NCI-H460 (cell line): ENCODE results near the gene ELAVL1. TPM values are rescaled to one million over a fixed set of nuclear protein-coding genes. Genes with fewer than 3 reads are reported as not detected.
"Not testable (repeated sequence)": the region's sequence is repeated elsewhere in the genome, so short reads cannot be mapped to it uniquely, and the experiment has no call there.

ENCODE experiments used
- DNase-seq: peaks from one replicate; pipeline ENCODE4 v3.0.0-alpha.2; 2016; ENCODE audit warnings: low read depth; ENCODE audit errors: extremely low read depth
- polyA plus RNA-seq: library from polyadenylated mRNA; depleted of rRNA; stranded (reverse); fragments of >200 nt; gene quantifications from 2 replicates; pipeline ENCODE4 v1.2.3, GENCODE V29; 2014; cell fraction: nucleus; rRNA removed
- total RNA-seq: library from RNA; depleted of rRNA; stranded (reverse); fragments of >200 nt; shearing (Covaris generic); gene quantifications from 2 replicates; pipeline ENCODE4 v1.2.3, GENCODE V29; 2014; rRNA removed

ELAVL1 gene
- 24.9 and 29.3 TPM in 2 replicates for total RNA-seq
- 30.0 and 31.7 TPM in 2 replicates for polyA plus RNA-seq

DNA sequence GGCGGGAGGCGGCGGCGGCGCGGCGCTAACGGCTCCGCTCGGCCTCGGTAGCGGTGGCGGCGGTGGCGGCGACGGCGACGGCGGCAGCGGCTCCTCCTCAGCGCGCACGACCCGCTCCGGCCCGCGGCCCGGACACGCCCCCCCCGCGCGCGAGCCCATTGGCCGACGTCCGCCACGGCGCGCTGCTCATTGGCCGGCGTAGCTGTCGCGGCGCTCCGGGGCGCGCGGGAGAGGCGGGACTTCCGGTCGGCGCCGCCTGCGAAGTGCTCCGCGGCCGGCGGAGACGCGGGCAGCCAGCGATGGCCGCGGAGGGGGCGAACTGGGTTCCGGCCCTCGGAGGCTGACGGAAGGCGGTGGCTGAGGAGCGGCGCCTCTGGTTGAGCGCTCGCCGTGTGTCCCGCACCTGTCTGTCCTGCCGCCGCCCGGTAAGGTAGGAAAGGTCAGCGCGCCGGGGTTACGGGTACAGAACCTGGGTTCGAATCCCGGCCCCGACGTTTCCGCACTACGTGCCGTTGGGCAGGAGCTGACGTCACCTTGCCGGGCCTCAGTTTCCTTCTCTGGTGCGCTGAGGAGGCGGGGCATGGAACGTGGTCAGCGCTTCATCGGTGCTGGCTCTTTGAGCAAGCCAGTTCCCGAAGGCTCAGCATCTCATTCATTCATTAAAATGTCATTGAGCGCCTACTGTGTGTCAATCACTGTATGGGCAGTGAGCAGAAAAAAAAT, at the start of gene ELAVL1:
Gene ELAVL1, minus strand, starts transcription at position 108 of the 723 bp plus-strand sequence. CDS start 13,826 bp downstream, outside the sequence.
- DNase-seq: peak; percentile 79

DNA sequence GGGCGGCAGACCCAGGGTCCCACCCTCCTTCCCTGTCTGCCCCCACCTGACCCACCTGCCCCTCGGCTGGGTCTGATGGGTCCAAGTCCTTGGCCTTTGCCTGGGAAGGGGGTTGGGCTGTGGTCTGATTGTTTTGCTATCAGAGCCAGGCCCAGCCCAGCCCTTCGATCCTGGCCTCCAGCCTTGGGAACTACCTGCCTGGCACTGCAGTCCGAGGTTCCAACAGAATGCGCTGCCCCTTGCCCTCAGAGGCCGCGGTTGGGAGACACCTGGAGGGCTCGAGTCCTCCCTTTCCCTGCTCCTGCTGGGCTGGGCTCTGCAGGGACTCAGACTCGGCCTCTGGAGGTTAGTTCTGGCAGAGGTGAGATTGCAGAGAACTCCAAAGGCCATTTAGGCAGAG, 48.7 kb upstream of the ELAVL1 start:
- DNase-seq: no peak

DNA sequence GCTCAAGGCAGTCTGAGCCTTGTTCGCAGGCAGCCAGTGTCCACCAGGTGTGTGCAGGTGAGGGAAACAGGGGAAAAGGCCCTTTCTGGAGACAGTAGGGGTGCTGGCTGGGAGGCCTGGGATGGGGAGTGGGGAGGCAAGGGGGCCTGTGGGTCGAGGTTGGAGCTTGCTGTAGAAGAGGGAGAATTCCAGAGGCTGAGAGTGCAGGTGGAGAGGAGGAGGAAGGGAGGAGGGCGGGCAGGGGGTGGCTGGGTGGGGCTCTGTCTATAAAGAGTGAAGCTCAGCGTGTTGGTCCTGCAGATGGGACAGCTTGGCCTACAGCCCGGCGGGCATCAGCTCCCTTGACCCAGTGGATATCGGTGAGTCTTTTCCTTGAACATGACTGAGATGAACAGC, 47.0 kb upstream of the ELAVL1 start, which contains the start of gene CCL25:
Gene CCL25, plus strand, starts transcription at position 297 of the 396 bp plus-strand sequence. CDS start 290 bp downstream, outside the sequence.
- no peak for DNase-seq

DNA sequence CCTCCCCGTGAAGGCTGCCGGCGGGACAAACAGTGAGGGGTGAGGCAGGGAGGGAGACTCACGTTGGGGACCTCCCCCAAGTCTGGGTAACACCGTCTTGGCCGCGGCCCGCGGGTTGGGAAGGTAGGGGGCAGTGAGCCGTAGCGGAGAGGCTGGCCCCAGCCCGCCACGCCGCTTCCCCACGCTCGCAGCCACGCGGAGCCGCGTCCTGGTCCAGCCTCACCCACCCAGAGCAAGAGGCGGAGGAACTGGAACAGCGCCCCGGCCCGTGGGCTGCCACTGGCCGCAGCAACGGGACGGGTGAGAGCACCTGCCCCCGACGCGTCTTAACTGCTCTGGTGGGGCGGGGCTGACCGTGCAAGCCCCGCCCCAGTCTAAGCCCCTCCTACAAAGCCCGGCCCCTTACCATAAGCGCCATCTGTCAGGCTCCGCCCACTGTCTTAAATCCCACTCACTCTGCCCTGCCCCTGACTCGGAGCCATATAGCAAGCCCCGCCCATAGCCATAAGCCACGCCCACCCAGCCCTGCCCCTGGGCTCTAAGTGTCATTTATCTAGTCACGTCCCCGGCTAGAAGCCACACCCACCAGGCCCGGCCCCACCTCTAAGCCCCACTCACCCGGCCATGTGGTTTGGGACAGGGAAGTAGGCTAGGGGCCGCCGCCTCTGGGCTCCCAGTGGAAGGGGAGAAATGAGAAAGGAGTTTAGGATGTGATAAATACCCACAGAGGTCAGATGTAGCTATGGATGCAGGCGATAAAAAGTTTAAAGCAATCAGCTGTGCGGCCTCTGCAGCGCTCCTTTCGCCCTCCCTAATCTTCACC, 45.0 kb upstream of the ELAVL1 start:
- peak; percentile 81 for DNase-seq

DNA sequence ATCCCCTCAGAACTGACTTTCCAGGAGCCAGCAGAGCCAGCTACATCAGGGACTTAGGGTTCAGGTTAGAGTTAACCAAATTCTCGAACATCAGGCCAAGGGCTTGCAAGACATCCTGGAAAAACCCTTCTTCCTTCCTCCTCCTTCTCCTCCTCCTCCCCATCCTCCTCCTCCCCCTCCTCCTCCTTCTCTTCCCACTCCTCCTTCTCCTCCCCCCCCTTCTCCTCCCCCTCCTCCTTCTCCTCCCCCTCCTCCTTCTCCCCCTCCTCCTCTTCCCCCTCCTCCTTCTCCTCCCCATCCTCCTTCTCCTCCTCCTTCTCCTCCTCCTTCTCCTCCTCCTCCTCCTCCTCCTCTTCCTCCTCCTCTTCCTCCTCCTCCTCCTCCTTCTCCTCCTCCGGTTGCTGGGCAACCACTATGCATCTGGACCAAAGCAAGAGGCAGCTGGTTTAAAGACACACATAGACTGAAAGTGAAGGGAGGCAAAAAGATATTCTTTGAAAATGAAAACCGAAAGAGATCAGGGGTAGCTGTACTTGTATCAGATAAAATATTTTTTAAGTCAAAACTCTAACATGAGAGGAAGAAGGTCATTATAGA, 41.2 kb upstream of the ELAVL1 start:
- no peak for DNase-seq

DNA sequence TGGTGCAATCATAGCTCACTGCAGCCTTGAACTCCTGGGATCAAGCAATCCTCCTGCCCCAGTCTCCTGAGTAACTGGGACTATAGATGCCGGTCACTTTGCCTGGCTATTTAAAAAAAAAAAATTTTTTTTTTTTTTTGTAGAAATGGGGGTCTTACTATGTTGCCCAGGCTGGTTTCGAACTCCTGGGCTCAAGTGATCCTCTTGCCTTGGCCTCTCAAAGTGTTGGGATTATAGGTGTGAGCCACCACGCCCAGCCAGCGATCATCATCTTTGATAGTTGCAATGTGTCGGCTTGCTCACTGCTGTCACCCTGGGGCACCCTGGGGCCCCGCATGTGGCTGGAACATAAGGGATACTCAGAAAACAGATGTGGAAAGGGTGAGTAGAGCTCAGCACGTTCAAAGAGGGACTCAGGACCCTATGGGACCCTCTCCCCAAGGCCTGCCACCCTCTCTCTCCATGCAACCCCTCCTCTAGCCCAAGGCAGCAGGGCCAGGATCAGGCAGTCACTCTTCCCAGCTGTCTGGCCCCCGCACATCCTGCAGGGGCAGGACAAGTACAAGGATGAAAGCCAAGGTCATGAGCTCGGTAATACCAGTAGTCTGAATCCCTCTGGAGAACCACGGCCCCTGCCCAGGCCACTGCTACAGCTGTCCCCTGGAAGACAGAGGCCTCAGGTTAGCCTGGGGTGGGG, 40.6 kb upstream of the ELAVL1 start:
- DNase-seq: no peak

DNA sequence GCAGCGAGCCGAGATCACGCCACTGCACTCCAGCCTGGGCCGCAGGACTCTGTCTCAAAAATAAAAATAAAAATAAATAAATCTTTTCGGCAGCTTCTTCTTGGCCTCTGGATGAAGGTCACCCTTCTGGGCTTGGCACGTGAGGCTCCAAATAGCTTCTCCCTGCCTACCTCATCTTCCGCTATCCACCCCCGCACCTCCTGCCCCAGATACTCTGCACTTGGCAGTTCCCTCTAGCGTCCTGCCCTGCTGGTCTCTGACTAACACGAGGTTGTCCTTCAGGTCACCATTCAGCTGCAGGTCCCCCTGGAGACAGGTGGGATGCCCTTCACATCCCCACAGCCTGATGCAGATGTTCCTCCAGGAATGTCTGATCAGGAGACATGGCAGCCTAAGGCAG, 38.6 kb upstream of the ELAVL1 start:
- DNase-seq: no peak

DNA sequence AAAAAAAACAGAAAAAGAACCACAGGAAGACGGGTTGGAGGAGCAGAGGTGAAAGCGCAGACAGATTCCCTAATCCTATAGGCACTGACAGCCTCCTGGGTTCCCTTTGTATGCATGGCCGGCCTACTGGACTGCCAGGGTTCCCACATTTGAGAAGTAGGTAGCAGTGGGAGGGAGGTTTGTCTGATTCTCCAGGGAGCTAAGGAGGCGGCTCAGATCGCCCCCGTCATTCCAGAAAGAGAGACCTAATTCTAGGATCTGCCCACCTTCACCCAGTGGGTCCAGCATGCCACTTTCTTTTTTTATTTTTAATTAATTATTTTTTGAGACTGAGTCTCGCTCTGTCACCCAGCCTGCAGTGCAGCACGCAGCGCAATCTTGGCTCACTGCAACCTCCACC, 37.5 kb upstream of the ELAVL1 start:
- no peak for DNase-seq

DNA sequence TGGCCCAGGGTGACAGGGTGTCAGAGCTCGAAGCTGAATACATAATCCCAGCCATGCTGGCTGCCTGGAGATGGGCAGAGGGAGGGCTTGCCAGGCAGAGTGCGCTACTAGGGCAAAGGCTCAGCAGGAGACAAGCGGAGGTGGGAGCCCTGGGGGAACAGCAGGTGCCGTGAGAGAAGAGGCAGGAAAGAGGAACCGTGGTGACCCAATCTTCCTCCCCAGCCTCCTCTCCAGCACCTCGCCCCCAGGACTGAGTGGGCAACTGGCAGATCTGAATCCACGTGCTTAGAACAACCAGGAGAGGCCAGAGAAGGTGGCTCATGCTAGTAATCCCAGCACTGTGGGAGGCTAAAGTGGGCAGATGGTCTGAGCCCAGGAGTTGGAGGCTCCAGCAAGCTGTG, 36.1 kb upstream of the ELAVL1 start:
- no peak for DNase-seq

DNA sequence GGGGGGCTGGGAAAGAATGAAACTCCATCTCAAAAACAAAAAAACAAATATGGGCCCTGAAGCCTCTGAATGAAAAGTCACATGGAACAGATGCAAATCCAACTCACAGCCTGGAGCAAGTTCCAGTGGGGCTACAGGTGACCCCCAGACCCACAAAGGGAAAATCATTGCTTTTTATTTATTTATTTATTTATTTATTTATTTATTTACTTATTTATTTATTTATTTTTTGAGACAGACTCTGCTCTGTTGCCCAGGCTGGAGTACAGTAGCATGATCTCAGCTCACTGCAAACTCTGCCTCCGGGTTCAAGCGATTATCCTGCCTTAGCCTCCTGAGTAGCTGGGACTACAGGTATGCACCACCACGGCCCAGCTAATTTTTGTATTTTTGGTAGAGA, 33.8 kb upstream of the ELAVL1 start:
- no peak for DNase-seq

DNA sequence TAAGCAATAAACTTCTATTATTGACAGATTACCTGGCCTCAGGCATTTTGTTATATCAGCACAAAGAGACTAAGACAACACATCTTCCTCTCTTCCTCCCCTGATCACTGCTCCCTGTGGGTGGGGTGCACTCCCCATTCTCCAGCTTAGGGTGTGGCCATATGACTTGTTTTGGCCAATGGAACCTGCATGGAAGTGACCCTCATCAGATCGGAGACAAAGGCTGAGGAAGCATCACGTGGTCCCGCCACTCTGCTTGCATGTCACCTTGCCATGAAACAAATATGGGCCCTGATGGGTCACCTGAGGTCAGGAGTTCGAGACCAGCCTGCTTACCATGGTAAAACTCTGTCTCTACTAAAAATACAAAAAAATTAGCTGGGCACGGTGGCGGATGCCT, 33.4 kb upstream of the ELAVL1 start:
- no peak for DNase-seq

DNA sequence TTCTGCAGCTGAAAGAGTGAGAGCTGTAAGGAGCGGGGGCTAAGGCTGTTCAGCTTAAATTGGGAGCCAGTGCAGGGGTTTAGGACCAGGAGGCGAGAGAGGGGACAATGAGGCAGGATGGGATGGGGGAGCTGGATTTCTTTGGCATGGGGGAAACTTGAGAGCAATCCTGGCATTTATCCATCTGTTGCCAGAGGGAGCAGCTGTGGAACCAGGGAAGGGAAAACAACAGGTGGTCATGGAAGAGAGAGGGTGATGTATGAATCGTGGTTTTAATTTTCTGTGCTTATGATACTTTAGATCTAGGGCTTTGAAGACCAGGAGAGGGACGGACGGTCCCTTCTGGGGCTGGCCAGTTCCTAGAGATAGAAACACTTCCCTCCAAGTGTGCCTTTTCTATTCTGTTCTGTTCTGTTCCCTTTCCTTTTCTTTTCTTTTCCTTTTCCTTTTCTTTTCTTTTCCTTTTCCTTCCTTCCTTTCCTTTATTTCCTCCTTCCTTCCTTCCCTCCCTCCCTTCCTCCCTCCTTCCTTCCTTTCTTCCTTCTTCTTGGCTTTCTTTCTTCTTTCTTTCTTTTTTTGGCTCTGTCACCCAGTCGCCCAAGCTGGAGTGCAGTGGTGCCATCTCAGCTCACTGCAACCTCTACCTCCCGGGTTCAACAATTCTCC, 31.1 kb upstream of the ELAVL1 start:
- no peak for DNase-seq

DNA sequence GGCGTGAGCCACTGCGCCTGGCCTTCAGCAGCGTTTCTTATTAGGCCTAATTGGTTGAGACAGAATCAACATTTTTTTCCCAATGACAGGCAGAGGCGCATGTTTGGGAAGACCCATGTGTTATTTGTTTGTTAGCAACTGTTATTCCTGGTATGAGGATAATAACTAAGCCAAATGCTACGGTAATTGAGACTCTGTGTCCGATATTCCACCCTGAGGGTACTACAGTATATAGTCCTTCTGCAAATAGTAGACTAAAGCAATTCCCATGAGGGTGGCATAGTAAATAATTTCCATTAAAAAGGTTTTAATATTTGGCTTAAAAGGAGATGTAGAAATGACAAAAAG, 28.7 kb upstream of the ELAVL1 start:
- DNase-seq: no peak

DNA sequence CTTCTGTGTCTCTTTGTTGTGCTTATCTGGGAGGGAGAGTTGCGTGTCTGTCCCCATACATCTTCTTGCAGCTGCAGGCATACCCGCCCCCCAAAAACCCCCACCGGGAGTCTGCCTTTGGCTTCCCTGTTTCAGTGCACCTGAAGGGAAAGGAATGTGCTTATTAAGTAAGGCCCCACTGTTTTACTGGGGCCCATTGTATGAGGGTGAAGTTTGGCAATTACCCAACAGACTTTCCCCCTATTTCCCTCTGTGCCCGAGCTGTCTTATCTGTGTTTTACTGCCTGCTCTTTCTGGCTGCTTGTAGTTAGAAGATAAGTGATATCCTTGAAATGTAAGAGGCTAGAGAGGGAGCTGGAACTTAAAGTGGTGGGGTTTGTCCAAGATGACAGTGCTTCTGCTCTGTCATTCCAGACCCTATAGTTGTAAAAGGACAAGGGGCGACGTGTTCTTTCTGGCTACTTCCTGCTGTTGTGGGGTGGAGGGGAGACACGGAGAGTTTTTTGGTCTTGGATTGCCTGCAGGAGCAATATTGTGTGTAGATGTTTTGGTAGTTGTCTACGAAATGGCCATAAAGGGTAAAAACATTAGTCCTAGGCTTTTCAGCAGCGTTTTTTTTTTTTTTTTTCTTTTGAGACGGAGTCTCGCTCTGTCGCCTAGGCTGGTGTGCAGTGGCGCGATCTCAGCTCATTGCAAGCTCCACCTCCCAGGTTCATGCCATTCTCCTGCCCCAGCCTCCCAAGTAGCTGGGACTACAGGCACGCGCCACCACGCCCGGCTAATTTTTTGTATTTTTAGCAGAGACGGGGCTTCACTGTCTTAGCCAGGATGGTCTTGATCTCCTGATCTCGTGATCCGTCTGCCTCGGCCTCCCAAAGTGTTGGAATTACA, 28.1 kb upstream of the ELAVL1 start:
- DNase-seq: not testable (repeated sequence)

DNA sequence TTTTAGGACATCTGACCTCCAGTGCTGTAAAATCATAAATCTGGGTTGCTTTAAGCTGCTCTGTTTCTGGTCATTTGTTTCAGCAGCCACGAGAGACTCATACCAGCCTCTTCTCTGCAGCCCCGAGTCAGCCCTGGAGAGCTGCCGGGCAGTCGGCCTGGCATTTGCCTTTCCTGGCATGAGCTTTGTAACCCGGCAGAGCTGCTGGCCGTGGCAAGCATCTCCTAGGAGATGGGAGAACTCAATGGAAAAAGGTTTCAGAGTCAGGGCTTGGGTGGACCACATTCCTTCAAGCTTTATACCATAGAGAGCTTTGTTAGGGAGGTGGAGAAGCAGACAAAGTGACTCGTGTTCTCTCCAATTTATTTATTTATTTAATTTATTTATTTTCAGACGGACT, 25.5 kb upstream of the ELAVL1 start:
- DNase-seq: no peak

DNA sequence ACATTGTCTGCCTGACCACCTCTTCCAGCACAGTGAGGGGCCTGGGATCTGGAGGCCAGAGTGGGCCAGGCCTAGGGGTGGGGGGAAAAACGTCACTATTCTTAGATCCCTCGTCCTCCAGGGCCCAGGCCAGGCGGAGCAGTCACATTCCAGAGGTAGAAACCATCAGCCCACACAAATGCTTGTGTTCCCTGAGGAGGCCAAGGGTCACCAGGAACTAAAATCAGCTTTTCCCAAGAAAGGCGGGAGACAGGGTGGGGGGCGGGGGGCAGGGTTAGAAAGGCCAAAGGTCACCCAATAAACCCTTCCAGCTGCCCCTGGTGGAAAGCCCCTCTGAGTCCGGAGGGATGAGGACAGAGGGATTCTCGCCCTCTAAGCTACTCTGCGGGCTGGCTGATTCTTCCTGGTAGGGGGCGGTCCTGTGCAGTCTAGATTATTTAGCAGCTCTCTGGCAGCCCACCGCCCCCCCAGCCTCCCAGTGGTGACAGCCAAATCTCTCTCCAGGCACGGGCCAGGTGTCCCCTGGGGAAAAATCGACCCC, 23.6 kb upstream of the ELAVL1 start:
- DNase-seq: no peak

DNA sequence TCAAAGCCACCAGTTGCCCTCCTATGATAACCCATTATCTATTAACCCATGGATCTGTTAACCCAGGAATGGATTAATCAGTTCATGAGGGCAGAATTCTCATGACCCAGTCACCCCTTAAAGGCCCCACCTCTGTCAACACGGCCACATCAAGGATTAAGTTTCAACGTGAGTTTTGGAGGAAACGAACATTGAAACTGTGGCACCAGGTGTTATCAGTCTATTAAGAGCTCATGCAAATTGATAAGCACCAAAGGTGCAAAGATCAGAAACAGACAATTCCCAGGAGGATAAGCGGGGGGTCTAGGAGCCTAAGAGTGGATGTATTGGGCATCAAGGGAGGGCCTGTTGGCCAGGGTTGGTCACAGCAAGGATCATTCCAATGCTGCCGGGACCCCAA, 19.9 kb upstream of the ELAVL1 start:
- DNase-seq: no peak

DNA sequence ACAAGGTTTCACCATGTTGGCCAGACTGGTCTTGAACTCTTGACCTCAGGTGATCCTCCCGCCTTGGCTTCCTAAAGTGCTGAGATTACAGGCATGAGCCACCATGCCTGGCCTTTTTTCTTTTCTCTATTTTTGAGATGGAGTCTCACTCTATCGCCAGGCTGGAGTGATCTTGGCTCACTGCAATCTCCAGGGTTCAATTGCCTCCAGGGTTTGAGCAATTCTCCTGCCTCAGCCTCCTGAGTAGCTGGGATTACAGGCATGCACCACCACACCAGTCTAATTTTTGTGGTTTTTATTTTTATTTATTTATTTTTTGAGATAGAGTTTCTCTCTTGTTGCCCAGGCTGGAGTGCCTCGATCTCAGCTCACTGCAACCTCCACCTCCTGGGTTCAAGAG, 18.8 kb upstream of the ELAVL1 start:
- DNase-seq: not testable (repeated sequence)

DNA sequence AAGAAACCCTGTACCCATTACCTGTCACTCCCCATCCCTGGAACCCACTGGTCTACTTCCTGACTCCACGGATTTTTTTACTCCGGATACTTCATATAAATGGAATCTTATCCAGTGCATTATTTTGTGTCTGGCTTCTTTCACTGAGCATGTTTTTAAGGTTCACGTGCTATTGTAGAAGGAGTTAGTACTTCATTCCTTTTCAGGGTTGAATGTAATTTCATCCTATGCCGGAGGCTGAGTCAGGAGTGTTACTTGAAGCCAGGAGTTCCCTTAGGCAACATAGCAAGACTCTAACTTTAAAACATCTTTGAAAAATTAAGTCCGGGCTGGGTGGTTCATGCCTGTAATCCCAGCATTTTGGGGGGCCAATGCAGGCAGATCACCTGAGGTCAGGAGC, 17.9 kb upstream of the ELAVL1 start:
- DNase-seq: no peak
